ENCODE data around the gene FBXO21.
A peak's percentile ranks its signal among the peaks of the same experiment; 100 is the strongest.

Gene FBXO21

GRCh38 chr12:117162167-117162539 is 28.1 kb downstream of the FBXO21 start:
- no peak for DNase-seq

GRCh38 chr12:117161460-117162166 is 28.7 kb downstream of the FBXO21 start:
- no peak for DNase-seq

DNA sequence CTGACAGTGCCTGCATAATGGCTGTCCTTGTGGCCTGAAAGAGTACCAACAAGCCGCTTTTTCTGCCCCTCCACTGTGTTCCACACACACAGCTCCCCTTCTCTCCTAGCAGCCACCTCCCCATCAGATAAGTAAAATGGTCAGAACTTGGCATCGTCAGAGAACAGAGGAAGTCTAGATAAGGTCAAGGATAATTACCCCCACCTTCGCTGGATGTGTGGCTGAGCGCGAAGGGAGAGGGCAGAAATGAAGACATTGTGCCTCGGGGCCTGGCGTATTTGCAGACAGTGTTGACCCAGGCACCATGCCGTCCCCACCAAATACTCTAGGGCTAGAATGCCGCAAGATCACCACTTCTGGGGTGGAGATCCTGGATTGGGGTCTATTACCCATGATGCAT is 30.6 kb downstream of the FBXO21 start:
- no peak for DNase-seq

DNA sequence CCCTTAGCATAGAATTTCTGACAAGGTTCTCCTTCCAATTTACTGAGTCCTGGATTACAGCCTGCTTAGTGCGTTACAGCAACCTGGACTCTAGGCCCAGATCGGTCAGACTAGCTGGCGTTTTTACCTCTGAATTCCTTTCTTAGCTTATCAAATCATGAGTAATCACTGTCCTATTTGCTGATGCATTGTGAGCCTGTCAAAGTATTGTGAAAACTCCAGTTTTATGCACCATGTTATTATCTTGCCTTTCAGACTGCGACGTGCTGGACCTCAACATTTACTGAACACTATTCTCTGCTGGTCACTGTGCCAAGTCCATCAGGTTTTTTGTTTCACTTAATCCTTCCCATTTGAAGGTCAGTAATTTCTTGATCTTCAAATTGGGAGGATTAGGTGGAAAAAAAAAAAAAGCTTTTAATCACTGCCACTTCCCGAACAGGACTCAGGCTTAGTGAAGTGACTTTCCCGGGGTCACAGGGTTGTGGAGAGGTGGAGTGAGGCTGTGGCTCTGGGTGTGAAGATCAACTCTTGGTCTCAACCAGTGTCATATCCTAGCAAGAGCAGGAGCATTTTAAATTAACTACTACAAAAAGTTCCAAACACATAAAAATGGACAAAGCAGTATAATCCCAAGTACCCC is 31.2 kb downstream of the FBXO21 start:
- no peak for DNase-seq

DNA sequence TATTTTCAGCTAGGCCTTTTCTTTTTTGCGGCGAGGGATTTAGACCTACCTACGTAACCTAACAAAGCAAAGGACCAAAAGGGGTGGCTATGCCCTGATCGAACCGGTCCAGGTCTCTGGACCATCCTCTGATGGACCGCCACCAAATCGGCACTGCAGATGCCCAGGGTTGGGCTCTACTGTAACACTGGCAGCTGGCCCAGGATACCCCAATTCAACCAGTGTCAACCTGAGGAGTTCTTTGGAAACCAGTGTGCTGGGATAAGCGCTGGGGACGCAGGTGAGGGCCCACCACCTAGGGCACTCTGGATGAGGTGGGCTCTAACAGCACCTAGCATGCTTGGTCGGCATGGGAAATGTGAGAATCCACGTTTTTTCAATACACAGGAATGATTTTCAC is 32.2 kb downstream of the FBXO21 start:
- DNase-seq: no peak

DNA sequence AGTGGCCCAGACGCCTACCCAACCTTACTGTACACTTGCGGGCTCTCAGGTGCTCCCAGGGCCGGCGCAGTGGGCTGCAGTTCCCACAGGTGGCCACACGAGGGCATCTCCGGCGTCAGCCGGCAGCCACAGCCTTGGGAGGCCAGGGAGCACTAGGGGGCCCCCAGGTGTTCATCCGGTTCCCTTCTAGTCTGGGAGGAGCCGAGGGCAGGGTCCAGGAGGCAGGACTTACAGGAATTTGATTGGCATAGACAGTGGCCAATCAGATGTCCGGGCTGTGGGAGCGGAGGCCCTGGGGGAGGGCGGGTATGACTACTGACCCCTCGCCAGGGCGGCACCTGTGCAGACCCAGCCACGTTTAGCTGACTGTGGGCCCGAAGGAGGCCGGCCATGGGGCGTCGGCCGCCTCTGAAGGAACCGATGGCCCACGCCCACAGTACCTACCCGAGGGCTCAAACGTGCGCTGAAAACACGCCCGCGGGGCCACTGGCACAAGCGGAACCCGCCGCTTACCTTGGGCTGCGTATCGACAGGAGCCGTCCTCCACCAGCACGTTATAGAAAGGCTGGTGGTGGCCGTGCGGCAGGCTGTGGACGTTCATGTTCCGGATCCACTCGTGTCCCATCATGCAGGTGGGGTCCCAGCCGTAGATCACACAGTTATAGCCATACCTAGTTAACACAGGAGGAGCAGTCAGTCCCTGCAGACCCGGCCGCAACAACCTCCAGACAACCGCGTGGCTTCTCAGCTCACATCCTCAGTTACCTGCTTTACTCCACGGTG is 34.8 kb downstream of the FBXO21 start:
- peak; percentile 81 for DNase-seq

- DNase-seq: no peak
These were observed 37.2 kb downstream of the FBXO21 start for GRCh38 chr12:117152793-117153775.

DNA sequence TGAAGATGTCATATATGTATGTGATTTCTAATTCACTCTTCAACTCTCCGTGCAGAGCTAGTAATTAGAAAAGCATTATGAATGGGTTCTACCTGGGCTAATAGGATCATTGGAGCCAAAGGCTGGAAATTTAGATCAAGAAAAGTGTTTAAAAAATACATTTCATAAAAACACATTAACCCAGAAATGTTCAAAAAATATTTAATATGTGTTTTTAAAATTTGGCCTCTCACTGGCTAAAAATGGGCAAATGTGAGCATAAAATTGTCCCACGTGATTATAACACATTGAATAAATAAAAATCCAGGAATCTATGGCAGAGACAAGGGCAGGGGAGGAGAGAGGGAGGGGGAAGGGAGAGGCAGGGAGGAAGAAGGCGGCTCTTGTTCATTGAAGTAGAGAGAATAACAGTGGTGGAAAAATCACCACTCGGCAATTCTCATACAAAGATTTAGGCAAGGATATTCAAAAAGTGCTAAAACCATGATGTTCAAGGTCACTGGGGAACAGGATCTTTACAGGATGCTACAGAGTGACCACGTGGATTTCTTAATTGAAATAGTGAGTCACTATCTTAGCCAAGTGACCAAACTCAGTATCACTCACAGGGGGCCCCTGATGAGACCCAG is 38.8 kb downstream of the FBXO21 start:
- no peak for DNase-seq

DNA sequence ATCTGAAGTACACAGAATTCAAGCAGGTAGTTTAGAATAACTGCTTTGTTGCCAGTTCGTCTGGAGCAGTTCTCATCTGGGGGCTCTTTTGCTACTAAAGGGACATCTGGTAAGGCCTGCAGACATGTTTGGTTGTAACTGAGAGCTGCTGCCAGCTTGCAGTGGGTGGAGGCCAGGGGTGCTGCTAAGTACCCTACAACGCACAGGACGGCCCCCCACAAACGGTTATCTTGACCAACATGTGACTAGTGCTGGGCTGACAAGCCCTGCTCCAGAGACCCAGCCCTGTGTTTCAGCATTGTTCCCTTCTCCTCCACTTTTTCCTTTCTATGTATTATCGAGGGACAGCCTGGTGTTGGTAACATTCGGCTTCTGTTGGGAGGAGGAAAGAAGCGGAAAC is 40.8 kb downstream of the FBXO21 start:
- no peak for DNase-seq

- no peak for DNase-seq
These were observed 41.6 kb downstream of the FBXO21 start for GRCh38 chr12:117148642-117149041.

- DNase-seq: no peak
These were observed 42.6 kb downstream of the FBXO21 start for GRCh38 chr12:117147639-117148038.

GRCh38 chr12:117145597-117146154 is 44.6 kb downstream of the FBXO21 start:
- no peak for DNase-seq

DNA sequence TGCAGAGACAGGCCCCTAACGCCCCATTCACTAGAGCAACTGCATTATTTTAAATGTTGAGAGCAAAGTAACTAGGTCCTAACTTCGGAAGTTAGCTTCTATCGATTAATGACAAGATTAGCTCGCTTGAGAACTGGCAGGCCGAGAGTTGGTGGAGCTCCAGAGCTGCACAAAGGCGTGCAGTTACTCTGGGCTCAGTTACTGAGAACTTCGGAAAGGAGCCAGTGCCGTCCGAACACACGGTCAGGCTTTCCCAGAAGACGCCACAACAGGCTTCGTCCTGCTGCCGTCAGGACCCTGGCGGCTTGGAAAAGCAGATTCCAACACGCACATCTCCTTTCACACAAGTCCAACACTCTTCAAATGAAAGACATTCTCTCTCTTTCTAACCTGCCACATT is 45.7 kb downstream of the FBXO21 start:
- DNase-seq: no peak

- DNase-seq: no peak
These were observed 47.2 kb downstream of the FBXO21 start for GRCh38 chr12:117143008-117143532.

DNA sequence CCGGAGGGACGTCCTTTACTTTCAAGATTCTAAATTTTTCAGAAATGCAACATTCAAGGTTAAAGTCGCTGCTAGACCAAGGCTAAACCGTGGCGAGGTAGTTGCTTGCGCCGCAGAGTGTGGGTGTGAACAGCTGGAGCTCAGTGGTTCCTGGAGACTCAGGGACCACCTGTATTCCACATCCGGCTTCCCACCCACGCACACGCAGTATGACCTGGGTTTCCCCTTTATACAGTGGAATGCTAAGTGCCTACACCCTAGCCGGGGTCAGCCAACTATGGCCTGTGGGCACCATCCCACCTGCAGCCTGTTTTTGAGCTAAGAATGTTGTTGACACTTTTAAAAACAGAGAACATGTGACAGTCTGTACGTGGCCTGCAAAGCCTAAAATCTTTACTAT is 48.2 kb downstream of the FBXO21 start:
- no peak for DNase-seq

DNA sequence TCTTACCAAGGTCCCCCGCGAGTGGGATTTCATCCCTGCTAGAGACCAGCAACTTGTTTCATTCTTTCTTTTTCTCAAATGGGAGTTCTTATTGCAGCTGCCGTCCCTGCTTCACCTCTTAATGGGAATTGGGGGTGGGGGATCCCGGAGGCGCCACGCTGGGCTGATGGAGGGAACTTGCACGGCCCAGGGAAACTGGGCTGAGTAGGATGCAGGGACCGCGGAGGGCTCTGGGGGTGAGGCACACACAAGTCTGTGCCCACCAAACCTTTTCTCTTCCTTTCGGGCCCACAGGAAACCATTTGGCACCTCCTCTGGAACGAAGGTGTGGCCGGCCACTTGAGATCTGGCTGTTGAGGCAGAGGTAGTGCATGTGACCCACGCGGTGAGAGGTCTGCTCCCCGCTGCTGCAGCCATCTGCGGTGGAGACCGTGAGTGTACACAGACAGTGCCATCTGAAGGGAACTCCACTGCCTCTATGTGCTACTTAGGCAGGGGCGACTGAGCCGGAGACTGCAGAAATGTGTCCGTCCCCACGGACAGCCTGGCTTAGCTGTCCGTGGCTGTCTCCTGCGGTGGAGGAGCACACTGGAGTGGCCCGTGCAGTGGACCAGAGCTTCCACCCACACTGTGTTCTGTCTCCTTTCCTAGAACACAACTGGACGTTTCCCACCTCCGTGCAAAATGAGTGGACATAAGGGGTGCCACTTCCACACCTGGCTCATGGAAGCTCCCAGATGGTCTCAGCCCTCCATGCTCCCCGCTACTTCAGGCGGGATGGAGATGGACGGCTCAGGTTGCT is 49.0 kb downstream of the FBXO21 start:
- no peak for DNase-seq

DNA sequence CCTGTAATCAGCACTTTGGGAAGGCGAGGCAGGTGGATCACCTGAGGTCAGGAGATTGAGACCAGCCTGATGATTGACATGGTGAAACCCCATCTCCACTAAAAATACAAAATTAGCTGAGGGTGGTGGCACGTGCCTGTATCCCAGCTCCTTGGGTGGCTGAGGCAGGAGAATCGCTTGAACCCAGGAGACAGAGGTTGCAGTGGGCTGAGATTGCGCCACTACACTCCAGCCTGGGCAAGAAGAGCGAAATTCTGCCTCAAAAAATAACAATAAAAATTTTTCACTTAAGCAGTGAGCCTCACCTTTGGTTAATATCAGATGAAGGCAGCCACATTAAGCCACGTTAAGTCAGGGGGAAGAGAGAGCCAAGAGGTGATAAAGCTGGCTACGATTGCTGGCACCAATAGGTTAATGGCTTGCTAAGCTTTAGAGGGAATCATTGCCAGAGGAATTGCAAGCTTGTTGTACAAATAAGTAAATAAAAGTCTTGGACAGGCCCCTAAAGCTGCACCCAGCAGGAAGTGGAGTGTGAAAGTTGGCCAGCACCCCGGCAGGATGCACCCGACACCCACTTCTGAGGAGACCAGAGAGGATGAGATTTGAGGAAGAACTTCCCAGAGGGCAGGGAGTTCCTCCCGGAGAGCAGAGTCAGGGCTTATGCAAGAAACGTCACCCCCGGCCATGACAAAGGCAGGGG is 49.7 kb downstream of the FBXO21 start:
- no peak for DNase-seq

DNA sequence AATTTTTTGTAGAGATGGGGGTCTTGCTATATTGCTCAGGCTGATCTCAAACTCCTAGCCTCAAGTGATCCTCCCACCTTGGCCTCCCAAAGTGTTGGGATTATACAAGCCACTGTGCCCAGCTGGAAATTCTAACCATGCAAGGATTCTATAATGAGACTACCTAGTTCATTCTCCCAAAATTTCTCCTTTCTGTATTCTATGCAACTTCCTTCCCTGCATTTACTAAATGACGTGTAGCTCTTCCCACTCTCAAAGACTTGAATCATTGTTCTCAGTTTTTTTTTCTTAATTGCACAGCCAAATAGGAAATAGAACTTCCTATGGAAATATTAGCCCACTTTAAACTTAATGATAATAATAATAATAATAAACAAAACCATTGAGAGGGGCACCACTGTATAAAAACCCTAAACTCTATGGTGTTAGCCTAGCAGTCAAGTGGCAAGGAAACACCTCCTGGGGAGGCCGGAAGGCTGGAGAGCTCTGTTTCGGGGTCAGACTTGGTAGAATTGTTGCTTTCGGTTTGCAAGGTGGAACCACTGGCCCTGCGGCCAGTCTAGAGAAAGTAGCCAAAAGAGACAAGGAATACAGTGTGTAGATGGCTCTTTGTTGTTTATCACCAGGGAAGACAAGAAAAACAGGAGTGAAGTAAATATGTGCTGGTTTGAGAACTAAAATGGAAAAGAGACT is 51.1 kb downstream of the FBXO21 start:
- DNase-seq: no peak

DNA sequence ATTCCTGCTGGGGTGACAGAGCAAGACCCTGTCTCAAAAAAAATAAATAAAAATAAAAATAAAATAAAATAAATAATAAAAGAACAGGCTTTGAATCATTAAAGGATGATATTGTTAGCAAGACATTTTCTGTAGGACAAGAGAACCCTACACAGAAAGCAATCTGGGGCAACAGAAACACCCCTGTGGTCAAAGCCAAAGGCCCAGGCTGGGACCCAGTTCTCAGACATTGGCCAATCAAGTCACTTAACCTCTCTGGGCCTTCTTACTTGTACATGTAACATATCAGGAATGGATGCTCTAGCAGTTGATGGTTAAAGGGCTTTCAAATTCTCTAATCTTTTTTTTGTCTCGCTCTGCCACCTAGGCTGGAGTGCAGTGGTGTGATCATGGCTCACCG is 55.5 kb downstream of the FBXO21 start:
- DNase-seq: no peak

- peak; percentile 49 for DNase-seq
These were observed 56.2 kb downstream of the FBXO21 start for GRCh38 chr12:117134059-117134458.

Data from activated T-cell treated with anti-CD3 and anti-CD28 coated beads, Interleukin-2, amount 50 U/mL, for 1 hour (primary cell).